ENCODE measurements around the gene PLCB1. TPM values are rescaled to one million over a fixed set of nuclear protein-coding genes. Genes with fewer than 3 reads are reported as not detected.

PLCB1 gene
- total RNA-seq, 1 experiment from 2014 or later, result 7.2 TPM

DNA sequence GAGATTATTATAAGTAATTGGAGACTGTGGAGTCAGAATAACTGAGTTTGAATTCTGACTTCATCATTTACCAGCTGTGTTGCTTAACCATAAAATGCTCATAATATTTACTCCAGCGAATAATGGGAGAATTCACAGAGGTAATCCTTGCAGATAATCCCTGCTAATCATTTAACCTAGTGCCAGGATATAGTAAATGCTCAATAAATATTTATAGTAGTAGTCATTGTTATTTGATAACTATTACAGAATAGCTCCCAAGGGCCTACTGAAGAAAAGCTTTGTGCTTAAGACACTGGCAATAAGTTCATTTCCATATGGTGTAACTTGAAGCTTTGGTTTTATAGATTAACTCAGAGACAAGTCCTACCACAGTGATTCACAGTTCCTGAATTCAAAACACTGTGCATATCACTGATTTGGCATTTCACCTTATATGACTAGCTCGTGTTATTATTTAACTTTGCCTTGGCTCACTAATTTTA lies 728.0 kb downstream of the PLCB1 start:
- DNase-seq (ENCODE audit: low read depth), result peak; percentile 91

DNA sequence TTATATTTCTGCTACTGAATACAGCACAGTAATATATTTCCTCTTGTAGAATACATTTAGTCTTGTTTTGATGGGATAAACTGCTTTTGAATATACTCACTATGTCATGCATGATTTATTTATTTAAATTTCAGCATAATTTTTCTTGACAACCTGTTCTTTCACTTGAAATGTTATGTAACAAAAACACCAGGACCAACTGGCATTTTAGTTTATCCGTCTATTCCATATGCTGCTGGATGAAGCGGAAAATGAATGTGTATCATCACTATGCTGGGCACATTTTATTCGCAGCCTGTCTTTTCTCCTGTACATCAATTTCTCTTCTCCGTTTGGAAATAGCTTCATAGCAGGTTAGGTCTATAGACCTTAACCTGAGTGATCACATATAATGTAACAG lies 730.0 kb downstream of the PLCB1 start:
- no peak for DNase-seq (ENCODE audit: low read depth)

GRCh38 chr20:8865636-8866035 lies 733.6 kb downstream of the PLCB1 start:
- no peak for DNase-seq (ENCODE audit: low read depth)

DNA sequence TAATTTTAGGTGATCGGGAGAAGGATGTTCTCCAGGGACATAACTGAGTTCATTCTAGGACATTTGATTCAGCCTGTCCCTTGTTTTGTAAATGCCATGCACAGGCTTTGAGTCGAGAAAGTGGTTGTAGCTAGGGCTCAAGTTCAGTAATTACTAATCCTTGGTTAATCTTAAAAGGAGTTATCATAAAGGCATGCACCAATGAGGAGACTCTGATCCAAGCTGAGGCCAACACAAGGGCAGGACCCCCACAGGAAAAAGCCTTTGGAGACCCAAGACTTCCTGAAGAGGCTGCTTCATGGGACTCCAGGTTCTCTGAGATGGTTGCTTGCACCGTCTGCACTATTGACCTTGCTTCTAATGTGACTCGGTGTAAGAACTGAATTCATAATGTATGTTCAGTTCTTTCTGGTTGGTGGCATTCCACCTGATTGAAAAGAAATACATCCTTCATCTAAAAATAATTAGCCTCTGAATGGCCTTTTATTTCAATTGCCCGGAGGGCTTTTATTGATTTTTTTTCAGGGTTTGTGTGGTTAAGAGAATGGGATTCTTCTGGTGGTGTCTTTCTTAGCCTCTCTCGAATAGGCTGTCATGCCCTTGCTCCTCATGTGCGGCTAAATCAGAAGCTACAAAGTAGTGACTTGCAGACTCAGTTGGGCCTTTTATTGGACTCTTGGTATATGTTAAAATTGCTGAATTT lies 735.1 kb downstream of the PLCB1 start:
- no peak for DNase-seq (ENCODE audit: low read depth)

DNA sequence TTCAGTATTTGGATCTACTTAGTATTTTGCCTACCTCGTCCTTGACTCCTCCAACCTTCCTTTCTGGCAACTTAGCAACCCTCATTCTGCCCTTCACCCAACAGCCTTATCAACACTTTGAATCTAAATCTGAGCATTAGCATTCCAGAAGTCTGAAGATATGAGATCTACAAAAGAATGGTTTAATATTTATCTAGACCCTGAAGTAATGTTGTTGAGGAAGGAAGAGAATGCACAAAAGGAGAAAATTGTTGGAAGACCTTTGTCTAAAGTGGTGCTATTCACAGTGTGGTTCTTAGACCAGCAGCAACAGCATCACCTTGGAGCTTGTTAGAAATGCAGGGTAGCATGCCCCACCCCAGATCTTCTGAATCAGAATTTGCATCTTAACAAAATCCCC lies 738.6 kb downstream of the PLCB1 start:
- no peak for DNase-seq (ENCODE audit: low read depth)

- no peak for DNase-seq (ENCODE audit: low read depth)
These were observed 742.4 kb downstream of the PLCB1 start for GRCh38 chr20:8874437-8874836.

DNA sequence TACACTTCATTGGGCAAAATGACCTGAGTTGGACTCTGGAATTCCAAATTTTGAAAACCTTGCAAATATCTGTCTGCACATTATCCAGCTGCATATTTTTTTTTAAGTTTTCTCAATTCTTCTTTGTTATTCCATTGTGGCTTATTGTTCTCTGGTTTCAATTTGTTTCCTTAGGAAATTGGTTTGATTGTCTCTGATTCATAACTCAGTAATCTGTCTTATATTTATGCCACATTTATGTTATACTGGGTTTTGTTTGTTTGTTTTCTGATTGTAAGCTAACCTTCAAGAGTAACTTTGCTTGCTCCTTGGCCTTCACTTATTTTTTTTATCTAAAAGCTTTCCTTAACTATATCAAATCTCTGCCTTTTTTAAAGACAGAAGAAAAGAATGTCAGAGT lies 743.5 kb downstream of the PLCB1 start:
- no peak for DNase-seq (ENCODE audit: low read depth)

GRCh38 chr20:8876366-8876765 lies 744.3 kb downstream of the PLCB1 start:
- DNase-seq (ENCODE audit: low read depth), result no peak

DNA sequence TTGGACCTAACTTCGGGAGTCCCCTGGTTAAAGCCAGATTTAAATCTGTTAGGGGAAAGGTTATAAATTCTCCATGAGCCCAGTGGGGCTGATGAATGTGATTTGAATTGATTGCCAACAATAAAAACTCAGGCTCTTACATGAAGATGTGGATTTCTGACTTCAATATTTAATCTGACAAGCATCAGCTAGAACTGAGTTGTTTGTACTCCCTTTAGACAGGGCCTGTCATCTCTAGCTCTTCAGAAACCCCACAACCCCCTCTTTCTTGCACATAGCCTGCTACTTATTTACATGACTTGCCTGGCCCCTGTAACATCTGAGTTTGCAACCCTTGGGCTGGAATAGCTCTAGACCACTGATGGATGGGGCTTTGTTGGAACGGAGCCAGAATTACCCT lies 745.2 kb downstream of the PLCB1 start:
- no peak for DNase-seq (ENCODE audit: low read depth)

GRCh38 chr20:8879669-8880068 lies 747.6 kb downstream of the PLCB1 start:
- no peak for DNase-seq (ENCODE audit: low read depth)

- DNase-seq (ENCODE audit: low read depth), result no peak
These were observed 748.2 kb downstream of the PLCB1 start for GRCh38 chr20:8880085-8880853.

- DNase-seq (ENCODE audit: low read depth), result no peak
These were observed 759.0 kb downstream of the PLCB1 start for GRCh38 chr20:8891039-8891438.

DNA sequence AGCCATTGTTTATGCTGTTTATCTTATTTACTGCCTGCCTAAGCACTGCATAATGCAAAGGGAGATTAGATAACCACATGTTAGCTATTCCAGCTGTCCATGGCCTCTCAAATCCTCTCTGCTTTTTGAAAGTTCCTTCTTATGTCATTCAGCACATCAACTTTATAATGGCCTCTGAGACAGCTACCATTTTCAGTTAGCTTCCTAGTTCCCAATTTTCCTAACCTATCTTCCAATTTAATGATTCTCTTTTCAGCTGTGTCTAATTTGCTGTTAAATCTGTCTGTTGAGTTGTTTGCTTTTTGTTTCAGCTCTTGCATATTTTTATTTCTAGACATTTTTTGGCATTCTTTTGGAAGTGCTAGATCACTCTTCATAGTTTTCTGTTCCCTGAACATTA lies 763.4 kb downstream of the PLCB1 start:
- DNase-seq (ENCODE audit: low read depth), result no peak

DNA sequence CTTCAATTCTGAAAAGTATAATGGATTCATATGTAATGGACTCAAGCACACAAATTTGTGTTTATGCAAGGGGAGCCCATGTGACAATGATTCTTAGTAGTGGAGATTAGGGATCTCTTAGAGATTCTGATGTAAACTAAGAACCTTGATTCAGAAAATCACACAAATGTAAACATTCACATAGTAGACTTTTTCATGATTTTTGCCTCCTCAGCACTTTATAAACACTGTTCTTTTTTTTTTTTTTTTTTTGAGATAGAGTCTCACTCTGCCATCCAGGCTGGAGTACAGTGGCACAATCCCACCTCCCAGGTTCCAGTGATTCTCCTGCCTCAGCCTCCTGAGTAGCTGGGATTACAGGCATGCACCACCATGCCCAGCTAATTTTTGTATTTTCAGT lies 766.8 kb downstream of the PLCB1 start:
- no peak for DNase-seq (ENCODE audit: low read depth)

GRCh38 chr20:8901237-8902025 lies 769.4 kb downstream of the PLCB1 start:
- DNase-seq (ENCODE audit: low read depth), result no peak

DNA sequence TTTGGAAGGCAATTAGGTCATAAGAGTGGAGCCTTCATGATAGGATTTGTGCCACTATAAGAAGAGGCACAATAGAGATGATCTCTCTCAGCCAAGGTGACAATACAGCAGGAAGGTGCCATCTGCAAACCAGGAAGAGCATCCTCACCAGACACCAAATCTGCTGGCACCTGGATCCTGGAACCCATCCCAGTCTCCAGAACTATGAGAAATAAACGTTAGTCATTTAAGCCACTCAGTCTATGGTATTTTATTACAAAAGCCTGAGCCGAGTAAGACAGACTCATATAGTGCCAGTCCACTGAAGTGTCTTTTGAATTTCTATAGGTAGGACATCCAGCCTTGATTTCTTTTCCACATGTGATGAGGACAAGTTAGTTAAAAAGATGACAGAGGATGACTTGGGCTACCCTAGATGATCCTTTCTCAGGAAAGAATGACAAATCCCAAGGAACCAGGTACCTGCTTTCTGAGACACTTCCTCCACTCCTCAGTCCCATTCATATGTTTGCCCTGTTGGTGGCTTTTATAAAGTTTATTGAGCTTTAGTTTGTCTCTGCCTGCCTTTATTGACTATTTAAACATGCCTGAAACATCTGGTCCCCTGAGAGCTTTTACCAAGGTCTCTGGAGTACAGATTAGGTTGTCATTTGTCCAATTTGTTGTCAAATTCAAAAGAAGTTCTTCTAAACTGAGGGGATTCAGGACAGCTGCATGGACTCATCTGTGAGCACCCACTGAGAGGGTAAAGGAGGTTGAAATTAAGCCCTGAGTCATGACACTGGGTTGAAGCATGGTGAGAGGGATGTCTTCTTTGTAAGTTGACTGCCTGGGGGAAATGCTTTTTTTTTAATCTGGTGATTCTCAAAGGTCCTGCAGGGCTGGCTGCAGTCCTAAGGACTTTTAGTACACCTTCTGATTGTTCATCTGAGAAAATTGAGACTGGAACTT lies 771.9 kb downstream of the PLCB1 start:
- peak; percentile 11 for DNase-seq (ENCODE audit: low read depth)

DNA sequence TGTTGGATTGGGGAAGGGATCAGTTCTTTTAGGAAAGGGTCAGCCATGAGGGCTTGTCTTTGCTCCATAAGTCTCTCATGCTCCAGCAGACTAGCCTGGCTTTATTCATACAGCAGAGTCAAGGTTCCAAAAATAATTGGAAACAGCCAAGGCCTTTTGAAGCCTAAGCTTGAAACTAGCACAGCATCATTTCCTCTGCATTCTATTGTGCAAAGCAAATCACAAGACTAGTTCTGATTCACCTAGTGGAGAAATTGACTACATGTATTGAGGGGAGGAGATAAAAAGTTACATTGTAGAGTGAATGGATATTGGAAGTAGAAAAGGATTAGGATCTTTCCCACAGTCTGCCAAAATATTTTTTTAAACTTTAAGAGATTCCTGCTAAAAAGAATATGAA lies 777.5 kb downstream of the PLCB1 start:
- DNase-seq (ENCODE audit: low read depth), result peak; percentile 3

DNA sequence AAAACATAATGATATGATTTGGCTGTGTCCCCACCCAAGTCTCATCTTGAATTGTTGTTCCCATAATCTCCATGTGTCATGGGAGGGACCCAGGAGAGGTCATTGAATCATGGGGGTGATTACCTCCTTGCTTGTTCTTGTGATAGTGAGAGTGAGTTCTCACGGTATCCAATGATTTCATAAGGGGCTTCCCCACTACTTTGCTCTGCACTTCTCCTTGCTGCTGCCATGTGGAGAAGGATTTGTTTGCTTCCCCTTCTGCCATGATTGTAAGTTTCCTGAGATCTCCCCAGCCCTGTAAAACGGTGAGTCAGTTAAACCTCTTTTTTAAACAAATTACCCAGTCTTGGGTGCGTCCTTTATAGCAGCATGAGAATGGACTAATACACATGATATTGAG lies 780.0 kb downstream of the PLCB1 start:
- no peak for DNase-seq (ENCODE audit: low read depth)

GRCh38 chr20:8912731-8913130 lies 780.7 kb downstream of the PLCB1 start:
- DNase-seq (ENCODE audit: low read depth), result no peak

DNA sequence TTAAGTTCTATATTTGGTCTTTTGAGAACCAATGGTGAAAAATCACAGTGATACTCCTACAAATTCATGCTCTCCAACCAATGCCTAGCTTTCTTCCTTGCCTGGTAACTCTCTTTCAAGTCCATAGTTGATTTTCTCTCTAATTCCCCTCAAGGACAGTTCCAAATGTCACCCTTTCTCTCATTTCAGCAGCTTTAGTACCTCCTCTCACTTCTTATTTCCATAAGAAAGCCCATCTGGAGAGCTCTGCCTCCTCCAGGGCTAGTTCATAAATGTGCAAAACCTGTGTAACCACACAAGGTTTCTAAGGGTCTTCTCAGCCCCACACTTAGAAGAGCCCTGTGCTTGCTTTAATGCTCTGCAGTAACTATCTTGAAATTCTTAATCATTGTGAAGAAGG lies 781.4 kb downstream of the PLCB1 start:
- no peak for DNase-seq (ENCODE audit: low read depth)

GRCh38 chr20:8914421-8914820 lies 782.4 kb downstream of the PLCB1 start:
- no peak for DNase-seq (ENCODE audit: low read depth)
